HCT116 (cell line): ENCODE measurements around the gene RPL27. TPM values are rescaled to one million over a fixed set of nuclear protein-coding genes. Genes with fewer than 3 reads are reported as not detected.

Experiments used
- ATAC-seq: fragments of 200-7000 bp; cut with Tn5 transposase; 2 replicates; pipeline ENCODE4 v1.9.1; 2020; ENCODE audit warnings: mild to moderate bottlenecking, moderate library complexity
- BruUV-seq: library from RNA; stranded (reverse); fragments of 400-500 nt; replicated peaks from 2 replicates; lab custom pipeline; 2021; lab: Mats Ljungman, UMichigan
- CTCF ChIA-PET: fragments of 300-600 bp; sonication (Branson Sonifier 250); formaldehyde crosslinking; loops from one replicate; lab custom pipeline; 2021; ENCODE audit warnings: antibody characterized with exemption; lab: Charles Lee
- POLR2A ChIA-PET: fragments of 300-600, 350-600 bp; sonication (Branson Sonifier 250); formaldehyde crosslinking; loops from one replicate; lab custom pipeline; 2021; ENCODE audit warnings: antibody characterized with exemption; lab: Charles Lee
- RAD21 ChIA-PET, 2 experiments: fragments of 300-600 bp; sonication (Branson Sonifier 250); formaldehyde crosslinking; loops; one replicate each; lab custom pipeline; 2023; ENCODE audit warnings: low total read pairs in 2 of 2; ENCODE audit not compliant: uncharacterized antibody in 2 of 2, unreplicated experiment in 2 of 2, low non-redundant PET in 1 of 2; lab: Charles Lee
- DNase-seq: peaks from one replicate; pipeline ENCODE4 v3.0.0-alpha.2; 2010; ENCODE audit warnings: low read depth, low spot score
- H2AFZ ChIP-seq: fragments of 200-600 bp; shearing (Covaris generic), sonication (generic); 2 replicates; pipeline ENCODE4 v1.6.1; 2017; ENCODE audit warnings: low read depth, mixed run types, mixed read lengths, antibody characterized with exemption, low read length; ENCODE audit not compliant: poor library complexity, severe bottlenecking
- H3K27ac ChIP-seq: 2 replicates; pipeline ENCODE4 v1.5.1; 2012; ENCODE audit warnings: low read depth, low read length
- H3K27me3 ChIP-seq: fragments of 200-600 bp; sonication (generic); 2 replicates; pipeline ENCODE4 v1.6.1; 2016; ENCODE audit warnings: mixed run types, low read length, mixed read lengths; ENCODE audit not compliant: insufficient read depth
- H3K36me3 ChIP-seq, 2 experiments: fragments of 200-500 bp in 1 of 2; fragments of 200-600 bp in 1 of 2; sonication (Bioruptor generic) in 1 of 2; sonication (generic) in 1 of 2; 2 replicates each; pipeline versions ENCODE4 v1.5.1 to v1.6.1; 2014 to 2016; ENCODE audit warnings: low read length in 2 of 2, inconsistent platforms in 1 of 2, mixed read lengths in 1 of 2, mixed run types in 1 of 2; ENCODE audit not compliant: insufficient read depth in 2 of 2, control insufficient read depth in 1 of 2
- H3K4me1 ChIP-seq, 2 experiments: fragments of 200-600 bp in 1 of 2; sonication (generic) in 1 of 2; 2 replicates each; pipeline versions ENCODE4 v1.5.1 to v1.6.1; 2012 to 2017; ENCODE audit warnings: low read length in 2 of 2, inconsistent platforms in 1 of 2, mild to moderate bottlenecking in 1 of 2, mixed read lengths in 1 of 2, mixed run types in 1 of 2, moderate library complexity in 1 of 2; ENCODE audit not compliant: insufficient read depth in 2 of 2, control insufficient read depth in 1 of 2
- H3K4me2 ChIP-seq: fragments of 200-600 bp; sonication (generic); 2 replicates; pipeline ENCODE4 v1.6.1; 2017; ENCODE audit warnings: mixed run types, low read length, mixed read lengths
- H3K4me3 ChIP-seq, 2 experiments: fragments of 200-600 bp in 1 of 2; sonication (generic) in 1 of 2; replicated peaks in 1 of 2; 2 replicates each; pipeline ENCODE4 v1.5.1; 2011 to 2016; ENCODE audit warnings: low read length in 2 of 2, control low read depth in 1 of 2, low read depth in 1 of 2, mild to moderate bottlenecking in 1 of 2, mixed read lengths in 1 of 2, mixed run types in 1 of 2
- H3K79me2 ChIP-seq: fragments of 200-600 bp; sonication (generic); 2 replicates; pipeline ENCODE4 v1.6.1; 2017; ENCODE audit warnings: mild to moderate bottlenecking, mixed run types, low read length, moderate library complexity, mixed read lengths; ENCODE audit not compliant: insufficient read depth
- H3K9ac ChIP-seq: fragments of 200-600 bp; sonication (generic); 2 replicates; pipeline ENCODE4 v1.6.1; 2016; ENCODE audit warnings: low read length, mixed read lengths
- H3K9me2 ChIP-seq: fragments of 200-600 bp; sonication (generic), shearing (Covaris generic); 2 replicates; pipeline ENCODE4 v1.6.1; 2017; ENCODE audit warnings: mixed run types, mild to moderate bottlenecking, moderate library complexity; ENCODE audit not compliant: insufficient read depth
- H3K9me3 ChIP-seq, 2 experiments: fragments of 200-500 bp in 1 of 2; fragments of 200-600 bp in 1 of 2; sonication (Bioruptor generic) in 1 of 2; sonication (generic) in 1 of 2; 2 replicates each; pipeline ENCODE4 v1.6.1; 2014 to 2017; ENCODE audit warnings: low read length in 2 of 2, mixed read lengths in 2 of 2, inconsistent platforms in 1 of 2, low read depth in 1 of 2, mild to moderate bottlenecking in 1 of 2, mixed run types in 1 of 2, moderate library complexity in 1 of 2; ENCODE audit not compliant: control insufficient read depth in 1 of 2, insufficient read depth in 1 of 2
- H4K20me1 ChIP-seq: fragments of 200-600 bp; sonication (generic), shearing (Covaris generic); 2 replicates; pipeline ENCODE4 v1.6.1; 2017; ENCODE audit warnings: mixed run types, mild to moderate bottlenecking, moderate library complexity; ENCODE audit not compliant: insufficient read depth
- CBX3 ChIP-seq: IDR thresholded peaks from 2 replicates; pipeline ENCODE4 v1.6.1; 2012; ENCODE audit warnings: low read depth
- CEBPB ChIP-seq: IDR thresholded peaks from 2 replicates; pipeline ENCODE4 v1.6.1; 2012; ENCODE audit warnings: low read depth
- EGR1 ChIP-seq: IDR thresholded peaks from 2 replicates; pipeline ENCODE4 v1.6.1; 2012; ENCODE audit warnings: low read depth
- ELF1 ChIP-seq: IDR thresholded peaks from 2 replicates; pipeline ENCODE4 v1.6.1; 2012; ENCODE audit warnings: low read depth, borderline replicate concordance
- EZH2 ChIP-seq: fragments of 200-600 bp; sonication (generic); IDR thresholded peaks from 2 replicates; pipeline ENCODE4 v1.6.1; 2017; ENCODE audit warnings: antibody characterized with exemption, mixed run types
- FOSL1 ChIP-seq: IDR thresholded peaks from 2 replicates; pipeline ENCODE4 v1.6.1; 2012; ENCODE audit warnings: low read depth
- JUND ChIP-seq: IDR thresholded peaks from 2 replicates; pipeline ENCODE4 v1.6.1; 2012
- POLR2A ChIP-seq: IDR thresholded peaks from 2 replicates; pipeline ENCODE4 v1.7.0; 2011; ENCODE audit warnings: borderline replicate concordance; ENCODE audit not compliant: insufficient read depth, insufficient read length; ENCODE audit errors: extremely low read depth
- POLR2AphosphoS5 ChIP-seq: IDR thresholded peaks from 2 replicates; pipeline ENCODE4 v1.6.1; 2011; ENCODE audit warnings: mild to moderate bottlenecking, low read depth, low read length, moderate library complexity
- RAD21 ChIP-seq: IDR thresholded peaks from 2 replicates; pipeline ENCODE4 v1.6.1; 2012; ENCODE audit warnings: low read depth, mild to moderate bottlenecking
- SIN3A ChIP-seq: IDR thresholded peaks from 2 replicates; pipeline ENCODE4 v1.6.1; 2012; ENCODE audit warnings: low read depth
- SP1 ChIP-seq: IDR thresholded peaks from 2 replicates; pipeline ENCODE4 v1.6.1; 2012; ENCODE audit warnings: low read depth
- SRF ChIP-seq: IDR thresholded peaks from 2 replicates; pipeline ENCODE4 v1.6.1; 2012; ENCODE audit warnings: low read depth
- TCF7L2 ChIP-seq: IDR thresholded peaks from 2 replicates; pipeline ENCODE4 v1.7.0; 2011; ENCODE audit warnings: borderline replicate concordance, inconsistent platforms; ENCODE audit not compliant: insufficient read depth, insufficient read length; ENCODE audit errors: extremely low read depth
- YY1 ChIP-seq: IDR thresholded peaks from 2 replicates; pipeline ENCODE4 v1.6.1; 2011; ENCODE audit warnings: low read length, low read depth, moderate library complexity, mild to moderate bottlenecking; ENCODE audit not compliant: insufficient replicate concordance; ENCODE audit errors: extremely low read depth
- ZBTB33 ChIP-seq: IDR thresholded peaks from 2 replicates; pipeline ENCODE4 v1.6.1; 2011; ENCODE audit warnings: mild to moderate bottlenecking, low read length, moderate library complexity; ENCODE audit not compliant: insufficient replicate concordance; ENCODE audit errors: extremely low read depth
- intact Hi-C: fragments of 100-400 bp; cut with micrococcal nuclease; formaldehyde crosslinking; loops from 2 replicates; pipeline ENCODE4 v1.10.0; 2022
- total RNA-seq: library from RNA; stranded (reverse); gene quantifications from one replicate; pipeline ENCODE4 v1.2.1, GENCODE V29; 2021; ENCODE audit not compliant: unreplicated experiment
- TF ChIP-seq, protein P1 (sequence below): IDR thresholded peaks from 2 replicates; pipeline ENCODE4 v1.6.1; 2012
- TF ChIP-seq, protein P2 (sequence below): IDR thresholded peaks from 2 replicates; pipeline ENCODE4 v1.6.1; 2012

RPL27 gene
- total RNA-seq, 1 experiment from 2014 or later, result 1,295 TPM

DNA sequence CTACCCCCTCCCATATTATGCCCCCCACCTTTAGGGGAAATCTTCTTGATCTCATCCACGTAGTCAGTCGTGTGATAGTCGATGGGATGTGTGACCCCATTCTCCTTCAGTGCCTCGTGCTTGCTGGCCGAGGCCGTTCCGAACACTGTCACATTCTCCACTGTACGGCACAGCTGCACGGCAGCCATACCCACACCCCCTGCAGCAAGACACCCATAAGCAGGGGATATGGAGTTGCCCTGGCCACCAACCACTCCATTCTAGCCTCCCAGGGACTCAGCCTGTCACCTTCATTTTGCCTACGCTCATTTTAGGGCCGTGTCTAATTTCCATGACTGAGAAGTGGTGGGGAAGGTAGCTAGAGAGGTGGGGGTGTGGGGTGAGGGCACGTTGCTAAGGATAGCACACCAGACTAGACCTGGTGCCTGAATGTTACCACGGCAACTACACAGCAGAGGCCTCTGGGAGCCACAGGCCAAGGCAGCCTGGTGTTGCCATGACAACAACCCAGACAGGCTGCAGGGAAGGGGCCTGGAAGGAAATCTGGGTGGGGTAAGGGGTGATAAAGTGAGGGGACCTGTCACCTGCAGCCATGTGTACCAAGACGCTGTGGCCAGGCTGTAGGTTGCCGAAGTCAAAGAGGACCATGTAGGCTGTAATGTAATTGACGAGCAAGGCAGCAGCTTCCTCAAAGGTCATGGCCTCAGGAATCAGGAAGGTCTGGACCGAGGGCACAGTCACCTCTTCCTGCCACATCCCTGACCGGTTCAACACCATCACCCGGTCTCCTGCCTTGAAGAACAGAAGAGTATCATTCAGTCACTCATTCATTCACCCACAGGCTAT lies 20.0 kb downstream of the RPL27 start:
- ChIA-PET POLR2A (interaction anchor here (1.4 kb wide), 1 partner anchor 11 kb away, joined by 3 read pairs; no protein-coding TSS in a partner anchor), RAD21 (no interaction called here), CTCF (no interaction called here)
- DNase-seq, result no peak
- Histone ChIP-seq H3K79me2 (peaks cover 8% of the 10 kb centered on the region; the same call in 1 of the 2 replicates), H3K27me3 (no peaks in the 10 kb centered on the region), H2AFZ (no peak overlapping the region), H3K9ac (no peak overlapping the region), H3K36me3 (peaks cover 0 to 9% of the 10 kb centered on the region in 2 experiments; a peak in 3 of 4 replicates), H4K20me1 (no peaks in the 10 kb centered on the region), H3K9me2 (no peaks in the 10 kb centered on the region), H3K4me1 (peaks cover 6 to 26% of the 10 kb centered on the region in 2 experiments; a peak in 3 of 4 replicates), H3K4me2 (no peak overlapping the region), H3K4me3 (no peak overlapping the region), H3K27ac (no peak overlapping the region), H3K9me3 (no peaks in the 10 kb centered on the region)
- BruUV-seq, result no TSS peak
- intact Hi-C loops, result no loop called here
- no peak for ATAC-seq
- TF ChIP-seq POLR2AphosphoS5 (no peak), SP1 (no peak), CEBPB (no peak), POLR2A (no peak), SRF (no peak), TCF7L2 (no peak), EZH2 (no peak), CBX3 (no peak), ELF1 (no peak), YY1 (no peak), JUND (no peak), SIN3A (no peak), EGR1 (no peak), FOSL1 (no peak), ZBTB33 (no peak), RAD21 (no peak)
- TF ChIP-seq, protein P1, sequence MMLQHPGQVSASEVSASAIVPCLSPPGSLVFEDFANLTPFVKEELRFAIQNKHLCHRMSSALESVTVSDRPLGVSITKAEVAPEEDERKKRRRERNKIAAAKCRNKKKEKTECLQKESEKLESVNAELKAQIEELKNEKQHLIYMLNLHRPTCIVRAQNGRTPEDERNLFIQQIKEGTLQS, result no peak
- TF ChIP-seq, protein P2, sequence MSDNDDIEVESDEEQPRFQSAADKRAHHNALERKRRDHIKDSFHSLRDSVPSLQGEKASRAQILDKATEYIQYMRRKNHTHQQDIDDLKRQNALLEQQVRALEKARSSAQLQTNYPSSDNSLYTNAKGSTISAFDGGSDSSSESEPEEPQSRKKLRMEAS, result no peak
